GM21717 (cell line): ENCODE results near the gene SSTR3.
"Not testable (repeated sequence)": the region's sequence is repeated elsewhere in the genome, so short reads cannot be mapped to it uniquely, and the experiment has no call there.

Experiments used
- ATAC-seq: cut with Tn5 transposase; IDR thresholded peaks from one replicate; pipeline ENCODE4 v1.9.1; 2021; ENCODE audit warnings: mild to moderate bottlenecking, moderate library complexity; ENCODE audit not compliant: unreplicated experiment

Gene SSTR3

GRCh38 chr22:37183432-37184379, 28.6 kb downstream of the SSTR3 start:
- ATAC-seq, result no peak

DNA sequence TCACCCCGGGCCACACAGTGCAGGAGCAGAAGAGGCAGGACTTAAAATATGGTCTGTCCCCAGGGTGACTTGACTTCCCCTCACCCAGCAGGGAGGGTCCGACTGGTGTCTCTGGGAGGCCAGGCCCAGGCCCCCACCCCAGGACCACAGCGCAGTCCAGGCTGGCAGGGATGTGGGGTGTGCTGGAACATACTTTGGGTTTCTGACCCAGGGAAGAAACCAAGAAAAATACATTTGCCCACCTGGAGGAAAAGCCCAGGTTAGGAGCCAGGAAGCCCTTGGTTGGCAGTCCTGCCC, 29.4 kb downstream of the SSTR3 start:
- ATAC-seq, result no peak

GRCh38 chr22:37182101-37182948, 30.0 kb downstream of the SSTR3 start:
- no peak for ATAC-seq

DNA sequence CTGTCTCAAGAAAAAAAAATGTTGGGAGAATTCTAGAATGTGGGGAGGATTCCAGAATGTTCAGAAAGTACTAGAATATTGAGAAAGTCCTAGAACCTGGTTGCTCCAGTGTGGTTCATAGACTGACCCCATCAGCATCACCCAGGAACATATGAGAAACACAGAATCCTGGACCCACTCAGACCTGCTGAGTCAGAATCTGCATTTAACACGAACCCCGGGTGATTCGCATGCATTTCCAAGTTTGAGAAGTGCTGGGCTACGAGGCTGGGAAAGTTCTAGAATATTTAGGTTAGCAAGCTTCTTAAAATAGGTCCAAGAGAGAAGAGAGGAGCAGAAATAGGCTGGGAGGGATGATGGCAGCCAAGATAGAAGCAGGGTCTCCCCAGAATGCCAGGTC, 30.6 kb downstream of the SSTR3 start:
- no peak for ATAC-seq

DNA sequence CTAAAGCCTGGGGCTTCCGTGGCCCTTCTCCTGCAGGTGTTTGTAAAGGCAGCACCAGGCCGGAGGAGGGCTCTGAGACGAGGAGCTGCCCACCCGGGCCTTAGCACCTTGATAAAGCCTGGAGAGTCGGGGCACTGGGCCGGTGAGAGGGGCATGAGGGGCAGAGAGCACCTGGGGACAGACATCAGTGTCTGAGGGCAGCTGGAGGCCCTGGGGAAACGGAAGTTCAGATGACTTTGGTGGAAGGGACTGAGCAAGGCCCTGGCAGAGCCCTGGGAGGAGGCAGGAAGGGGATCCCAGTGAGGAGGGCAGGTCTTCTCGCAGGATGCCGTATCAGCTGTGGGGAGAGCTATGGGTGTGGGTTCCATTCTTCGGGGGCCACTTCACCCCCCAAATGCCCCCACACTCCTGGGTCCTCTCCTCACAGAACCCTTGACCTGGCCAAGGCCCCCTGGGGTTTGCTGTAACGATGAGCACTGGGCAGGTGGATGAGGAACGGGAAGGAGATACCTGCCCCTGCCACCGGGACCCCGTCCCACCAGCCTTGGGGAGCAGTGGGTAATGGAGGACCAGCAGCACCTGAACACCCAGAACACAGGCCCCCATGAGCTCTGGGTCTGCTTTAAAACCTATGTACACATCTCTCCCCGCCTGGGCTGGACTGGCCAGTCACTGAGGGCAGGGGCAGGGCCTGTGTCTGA, 31.6 kb downstream of the SSTR3 start:
- no peak for ATAC-seq

- ATAC-seq, result no peak
These were observed 32.5 kb downstream of the SSTR3 start for GRCh38 chr22:37179622-37180420.

DNA sequence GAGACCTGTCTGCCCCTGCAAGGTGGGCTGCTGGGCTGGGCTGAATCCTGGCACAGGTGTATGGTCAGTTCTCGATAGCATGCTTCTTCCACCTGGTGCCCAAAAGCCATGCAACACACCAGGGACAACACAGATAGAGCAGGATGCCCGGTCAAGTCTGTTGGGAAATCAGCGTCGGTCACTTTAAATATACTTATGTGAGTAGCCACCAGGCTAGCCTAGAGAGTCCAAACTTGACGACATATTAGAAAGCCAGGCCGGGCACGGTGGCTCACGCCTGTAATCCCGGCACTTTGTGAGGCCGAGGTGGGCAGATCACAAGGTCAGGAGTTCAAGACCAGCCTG, 33.2 kb downstream of the SSTR3 start:
- ATAC-seq, result no peak

DNA sequence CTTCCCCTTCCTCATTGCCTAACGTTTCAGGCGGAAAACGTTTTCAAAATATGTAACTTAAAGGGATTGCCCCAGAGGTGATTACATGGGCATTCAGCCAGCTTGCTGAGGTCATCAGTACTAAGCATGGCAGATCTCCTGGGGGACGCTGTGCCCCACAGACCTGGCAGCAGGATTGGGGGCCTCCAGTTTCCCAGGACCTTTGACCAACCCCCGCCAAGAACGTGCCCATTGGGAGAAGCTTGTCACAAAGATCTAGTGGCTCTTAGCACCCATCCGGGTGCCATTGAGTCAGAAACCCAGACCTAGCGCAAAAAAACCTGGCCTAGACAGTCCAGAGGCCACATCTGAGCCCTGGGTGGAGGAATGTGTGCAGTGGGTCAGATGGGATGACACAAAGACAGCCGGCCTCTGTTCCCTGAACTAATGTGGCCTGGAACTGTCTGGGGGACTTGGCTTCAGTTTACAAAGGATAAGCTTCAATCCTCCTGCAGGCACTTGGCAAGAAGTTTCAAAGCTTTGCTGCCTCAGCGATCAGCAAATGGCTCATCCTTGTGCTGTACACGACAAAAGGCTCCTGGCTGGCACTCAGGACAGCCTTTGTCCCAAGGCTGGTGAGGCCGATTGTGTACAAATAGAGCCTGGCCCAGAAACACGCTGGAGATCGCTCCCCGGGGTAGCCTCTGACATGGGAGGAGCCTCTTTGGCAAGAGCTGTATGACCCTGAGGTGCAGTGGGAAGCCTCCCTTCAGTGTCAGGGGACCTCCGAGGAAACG, 33.7 kb downstream of the SSTR3 start:
- no peak for ATAC-seq

GRCh38 chr22:37177755-37178154, 34.5 kb downstream of the SSTR3 start:
- no peak for ATAC-seq

DNA sequence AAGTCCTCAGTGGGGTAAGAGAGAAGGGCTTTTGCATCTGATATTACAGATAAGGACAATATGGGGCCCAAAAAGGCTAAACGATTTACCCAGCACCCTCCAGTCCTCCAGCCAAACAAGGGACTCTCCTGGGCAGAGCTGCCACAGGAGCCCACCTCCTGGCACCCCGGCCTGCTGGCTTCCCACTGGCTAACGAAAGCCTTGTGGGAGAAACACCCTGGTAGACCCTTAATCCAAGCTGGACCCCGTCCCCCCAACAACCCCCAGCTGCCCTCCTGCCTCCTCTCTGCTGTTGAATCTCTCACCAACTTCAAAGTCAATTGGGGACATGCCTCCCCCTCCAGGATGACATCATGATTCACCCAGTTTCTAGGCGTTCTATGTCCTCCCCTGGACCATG, 35.1 kb downstream of the SSTR3 start:
- ATAC-seq, result no peak

- no peak for ATAC-seq
These were observed 35.7 kb downstream of the SSTR3 start for GRCh38 chr22:37176464-37177061.

DNA sequence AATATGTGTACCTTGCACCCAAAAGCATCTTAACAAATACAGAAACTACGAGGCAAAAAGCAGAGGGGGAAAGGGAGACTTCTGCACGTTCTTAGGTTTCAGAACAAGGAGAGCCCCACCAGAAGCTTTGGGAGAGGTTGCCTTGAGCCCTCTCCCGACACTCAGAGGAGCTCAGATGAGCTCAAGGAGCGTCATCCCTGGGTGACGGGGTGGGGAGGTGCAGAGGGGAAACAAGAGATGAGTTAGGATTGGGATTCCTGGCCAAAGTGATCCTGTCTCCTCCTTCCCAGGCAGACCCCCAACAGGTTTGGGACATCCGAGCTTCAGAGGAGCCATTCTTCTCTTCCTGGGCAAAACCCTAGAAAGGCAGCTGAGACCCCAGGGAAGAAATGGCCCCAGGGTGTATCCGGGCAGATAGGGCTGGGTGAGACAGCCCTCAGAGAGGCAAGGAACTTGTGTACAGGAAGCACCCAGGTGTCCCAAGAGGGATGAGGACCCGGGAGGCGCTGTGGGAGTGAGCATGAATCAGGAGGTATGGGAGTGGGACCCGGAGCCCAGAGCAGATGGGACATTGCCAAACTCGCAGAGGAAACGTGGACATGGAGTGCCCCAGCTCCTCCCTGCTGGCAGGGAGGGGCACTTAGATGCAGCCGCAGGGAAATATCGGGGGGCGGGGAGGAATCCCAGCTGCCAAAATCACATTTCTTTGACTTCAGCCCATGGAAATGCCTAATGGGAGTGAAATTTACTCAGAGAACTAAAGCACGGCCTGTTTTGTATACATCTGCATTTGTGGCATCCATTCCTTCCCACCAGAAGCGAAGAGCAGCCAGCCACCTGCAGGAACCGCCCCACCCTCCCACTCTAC, 36.6 kb downstream of the SSTR3 start:
- ATAC-seq, result no peak

- ATAC-seq, result no peak
These were observed 37.3 kb downstream of the SSTR3 start for GRCh38 chr22:37174964-37175363.

DNA sequence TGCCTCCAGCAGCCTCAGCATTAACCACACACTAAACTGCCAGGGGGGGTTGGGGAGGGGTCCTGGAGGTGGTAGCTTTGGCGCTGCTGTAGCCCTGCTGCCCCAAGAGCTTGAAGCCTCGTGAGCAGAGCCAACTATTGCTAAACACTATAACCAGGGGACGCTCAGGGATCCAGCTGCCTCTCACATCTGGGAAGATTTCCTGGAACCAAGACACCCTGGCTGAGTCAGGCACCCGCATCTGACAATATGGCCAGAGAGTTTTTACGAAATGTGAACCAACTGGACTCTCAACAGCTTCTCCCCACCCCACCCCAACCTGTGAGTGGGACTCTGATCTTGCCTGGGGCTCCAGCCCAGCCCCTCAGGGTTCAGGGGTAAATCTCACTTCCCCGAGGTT, 38.6 kb downstream of the SSTR3 start:
- ATAC-seq, result no peak

GRCh38 chr22:37172266-37173245, 39.7 kb downstream of the SSTR3 start:
- no peak for ATAC-seq

DNA sequence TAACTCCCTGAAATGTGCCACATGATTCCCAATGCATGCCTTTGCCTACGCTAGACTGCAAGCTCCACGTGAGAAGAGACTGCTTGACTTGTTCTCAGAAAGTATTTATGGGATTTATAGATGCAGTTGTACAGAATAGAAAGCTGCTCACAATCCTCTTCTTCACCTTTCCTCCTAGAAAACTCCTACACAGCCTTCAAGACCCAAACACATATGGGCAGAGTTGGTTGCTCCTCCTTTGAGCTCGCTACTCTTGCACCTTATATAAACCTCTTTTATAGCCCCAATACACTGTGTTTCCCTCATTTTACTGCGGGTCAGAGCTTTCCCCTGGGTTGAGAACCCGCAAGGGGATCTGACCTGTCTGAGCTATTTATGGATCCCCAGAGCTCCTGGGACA, 40.6 kb downstream of the SSTR3 start:
- no peak for ATAC-seq

- not testable (repeated sequence) for ATAC-seq
These were observed 41.4 kb downstream of the SSTR3 start for GRCh38 chr22:37170689-37171405.
